GM19395 (cell line): ENCODE data around the gene CXCR6.

Experiments
- ATAC-seq: cut with Tn5 transposase; IDR thresholded peaks from one replicate; pipeline ENCODE4 v1.9.1; 2021; ENCODE audit warnings: mild to moderate bottlenecking, moderate library complexity; ENCODE audit not compliant: unreplicated experiment

The CXCR6 gene

GRCh38 chr3:45943207-45943846 lies at the start of gene CXCR6:
Gene CXCR6, plus strand, starts transcription at chr3:45943464. Its CDS starts 3,018 bp downstream, at chr3:45946482.
- no peak for ATAC-seq

GRCh38 chr3:45894015-45894414 lies 49.2 kb upstream of the CXCR6 start:
- no peak for ATAC-seq

- ATAC-seq: no peak
Observed at GRCh38 chr3:45895686-45896468, 47.4 kb upstream of the CXCR6 start.

DNA sequence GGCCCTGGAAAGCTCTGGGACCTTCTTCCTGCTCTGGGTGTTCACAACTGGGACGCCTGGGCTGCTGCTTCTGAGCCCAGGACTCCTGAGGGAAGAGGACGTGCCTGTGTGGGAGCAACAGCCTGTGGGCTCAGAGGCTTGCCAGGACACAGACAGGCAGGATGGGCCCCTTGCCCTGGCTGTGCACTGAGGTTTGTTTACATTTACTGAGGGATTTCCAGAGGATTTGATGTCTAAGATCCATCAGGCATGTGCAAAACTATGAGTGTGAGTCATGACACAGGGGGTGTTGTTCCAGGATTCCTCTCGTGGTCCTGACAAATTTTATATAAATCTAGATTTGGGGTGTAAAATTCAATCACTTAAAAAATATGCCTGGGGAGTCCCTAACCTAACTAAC lies 46.3 kb upstream of the CXCR6 start:
- ATAC-seq: no peak

- ATAC-seq: peak; percentile 57
Observed at GRCh38 chr3:45904931-45905330, 38.3 kb upstream of the CXCR6 start.

GRCh38 chr3:45905755-45906154 lies 37.5 kb upstream of the CXCR6 start:
- no peak for ATAC-seq

GRCh38 chr3:45906681-45907407 lies 36.4 kb upstream of the CXCR6 start:
- ATAC-seq: no peak

- ATAC-seq: no peak
Observed at GRCh38 chr3:45907769-45908705, 35.2 kb upstream of the CXCR6 start.

GRCh38 chr3:45908761-45909160 lies 34.5 kb upstream of the CXCR6 start:
- ATAC-seq: no peak

- no peak for ATAC-seq
Observed at GRCh38 chr3:45909542-45909941, 33.7 kb upstream of the CXCR6 start.

DNA sequence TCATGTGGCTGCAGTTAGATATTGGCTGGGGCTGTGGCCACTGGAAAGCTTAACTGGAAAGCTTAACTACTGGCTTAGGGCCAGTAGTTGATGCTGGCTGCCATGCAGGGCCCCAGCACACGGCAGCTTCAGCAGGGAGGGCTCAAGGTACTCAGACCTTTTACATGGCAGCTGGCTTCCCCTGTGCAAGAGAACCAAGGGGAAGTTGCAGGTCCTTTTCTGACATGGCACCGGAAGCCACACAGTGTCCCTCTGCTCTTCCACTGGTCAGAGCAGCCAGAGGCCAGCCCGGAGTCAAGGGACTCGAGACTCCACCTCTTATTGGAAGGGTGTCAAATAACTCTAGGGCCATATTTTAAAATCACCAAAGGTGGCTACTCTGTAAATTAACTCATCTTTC lies 32.4 kb upstream of the CXCR6 start:
- ATAC-seq: no peak

GRCh38 chr3:45911511-45912226 lies 31.6 kb upstream of the CXCR6 start:
- no peak for ATAC-seq

DNA sequence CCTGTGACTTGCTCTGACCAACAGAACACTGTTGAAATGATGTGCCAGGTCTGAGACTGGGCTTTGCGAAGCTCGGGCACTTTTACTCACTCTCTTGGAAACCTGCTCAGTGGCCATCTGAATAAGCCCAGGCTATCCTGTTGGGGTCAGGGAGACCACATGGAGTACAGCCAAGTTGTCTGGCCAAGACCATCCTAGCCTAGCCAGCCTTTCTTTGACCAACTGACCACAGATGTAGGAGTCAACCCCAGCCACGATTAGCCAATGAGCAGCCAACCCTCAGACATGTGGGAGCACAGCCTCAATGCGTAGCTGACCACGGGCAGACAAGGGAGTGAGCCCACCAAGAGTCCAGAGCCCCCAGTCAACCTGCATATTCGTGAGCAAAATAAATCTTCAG lies 30.8 kb upstream of the CXCR6 start:
- ATAC-seq: no peak

- ATAC-seq: no peak
Observed at GRCh38 chr3:45914362-45915058, 28.8 kb upstream of the CXCR6 start.

- ATAC-seq: no peak
Observed at GRCh38 chr3:45915059-45915439, 28.2 kb upstream of the CXCR6 start.

DNA sequence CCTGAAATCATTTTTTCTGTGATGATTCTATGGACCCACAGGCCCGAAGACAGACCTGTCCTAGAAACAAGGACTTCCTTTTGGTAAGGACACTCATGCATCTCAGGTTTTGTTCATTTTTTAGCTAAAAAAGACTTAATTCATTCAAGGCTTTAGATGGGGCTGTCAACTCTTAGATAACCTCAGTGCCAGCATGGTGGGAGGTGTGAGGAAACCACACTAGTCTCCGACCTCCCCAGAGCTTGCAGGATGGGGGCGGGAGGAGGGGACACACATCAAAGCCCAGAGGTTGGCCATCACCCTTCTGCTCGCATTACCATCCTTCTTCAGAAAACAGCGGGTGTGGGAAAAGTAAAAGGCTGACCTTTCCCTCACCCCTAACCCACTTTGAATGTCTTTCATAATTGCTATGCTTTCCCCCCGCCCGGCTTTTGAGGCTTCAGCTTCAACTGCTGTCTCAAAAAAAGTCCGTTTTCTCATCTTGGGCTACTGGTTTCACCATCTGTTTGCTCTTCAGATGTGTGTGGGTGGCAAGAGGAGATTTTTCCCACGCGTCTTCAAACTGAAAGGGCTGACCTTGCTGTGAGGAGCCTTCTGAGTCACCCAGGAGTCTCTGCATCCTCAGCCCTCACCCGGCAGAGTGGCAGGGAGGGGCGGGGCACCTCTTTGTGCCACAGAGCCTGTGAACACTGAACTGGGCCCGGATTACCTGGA lies 27.6 kb upstream of the CXCR6 start:
- ATAC-seq: peak; percentile 96

GRCh38 chr3:45917146-45917898 lies 25.9 kb upstream of the CXCR6 start:
- ATAC-seq: no peak
